HCT116 (cell line): ENCODE measurements around the gene MLLT3. TPM values are rescaled to one million over a fixed set of nuclear protein-coding genes. Genes with fewer than 3 reads are reported as not detected.

Experiments used
- ATAC-seq: fragments of 200-7000 bp; cut with Tn5 transposase; 2 replicates; pipeline ENCODE4 v1.9.1; 2020; ENCODE audit warnings: mild to moderate bottlenecking, moderate library complexity
- BruUV-seq: library from RNA; stranded (reverse); fragments of 400-500 nt; replicated peaks from 2 replicates; lab custom pipeline; 2021; lab: Mats Ljungman, UMichigan
- CTCF ChIA-PET: fragments of 300-600 bp; sonication (Branson Sonifier 250); formaldehyde crosslinking; loops from one replicate; lab custom pipeline; 2021; ENCODE audit warnings: antibody characterized with exemption; lab: Charles Lee
- POLR2A ChIA-PET: fragments of 300-600, 350-600 bp; sonication (Branson Sonifier 250); formaldehyde crosslinking; loops from one replicate; lab custom pipeline; 2021; ENCODE audit warnings: antibody characterized with exemption; lab: Charles Lee
- RAD21 ChIA-PET, 2 experiments: fragments of 300-600 bp; sonication (Branson Sonifier 250); formaldehyde crosslinking; loops; one replicate each; lab custom pipeline; 2023; ENCODE audit warnings: low total read pairs in 2 of 2; ENCODE audit not compliant: uncharacterized antibody in 2 of 2, unreplicated experiment in 2 of 2, low non-redundant PET in 1 of 2; lab: Charles Lee
- DNase-seq: peaks from one replicate; pipeline ENCODE4 v3.0.0-alpha.2; 2010; ENCODE audit warnings: low read depth, low spot score
- H2AFZ ChIP-seq: fragments of 200-600 bp; shearing (Covaris generic), sonication (generic); 2 replicates; pipeline ENCODE4 v1.6.1; 2017; ENCODE audit warnings: low read depth, mixed run types, mixed read lengths, antibody characterized with exemption, low read length; ENCODE audit not compliant: poor library complexity, severe bottlenecking
- H3K27ac ChIP-seq: 2 replicates; pipeline ENCODE4 v1.5.1; 2012; ENCODE audit warnings: low read depth, low read length
- H3K27me3 ChIP-seq: fragments of 200-600 bp; sonication (generic); 2 replicates; pipeline ENCODE4 v1.6.1; 2016; ENCODE audit warnings: mixed run types, low read length, mixed read lengths; ENCODE audit not compliant: insufficient read depth
- H3K36me3 ChIP-seq, 2 experiments: fragments of 200-500 bp in 1 of 2; fragments of 200-600 bp in 1 of 2; sonication (Bioruptor generic) in 1 of 2; sonication (generic) in 1 of 2; 2 replicates each; pipeline versions ENCODE4 v1.5.1 to v1.6.1; 2014 to 2016; ENCODE audit warnings: low read length in 2 of 2, inconsistent platforms in 1 of 2, mixed read lengths in 1 of 2, mixed run types in 1 of 2; ENCODE audit not compliant: insufficient read depth in 2 of 2, control insufficient read depth in 1 of 2
- H3K4me1 ChIP-seq, 2 experiments: fragments of 200-600 bp in 1 of 2; sonication (generic) in 1 of 2; 2 replicates each; pipeline versions ENCODE4 v1.5.1 to v1.6.1; 2012 to 2017; ENCODE audit warnings: low read length in 2 of 2, inconsistent platforms in 1 of 2, mild to moderate bottlenecking in 1 of 2, mixed read lengths in 1 of 2, mixed run types in 1 of 2, moderate library complexity in 1 of 2; ENCODE audit not compliant: insufficient read depth in 2 of 2, control insufficient read depth in 1 of 2
- H3K4me2 ChIP-seq: fragments of 200-600 bp; sonication (generic); 2 replicates; pipeline ENCODE4 v1.6.1; 2017; ENCODE audit warnings: mixed run types, low read length, mixed read lengths
- H3K4me3 ChIP-seq, 2 experiments: fragments of 200-600 bp in 1 of 2; sonication (generic) in 1 of 2; replicated peaks in 1 of 2; 2 replicates each; pipeline ENCODE4 v1.5.1; 2011 to 2016; ENCODE audit warnings: low read length in 2 of 2, control low read depth in 1 of 2, low read depth in 1 of 2, mild to moderate bottlenecking in 1 of 2, mixed read lengths in 1 of 2, mixed run types in 1 of 2
- H3K79me2 ChIP-seq: fragments of 200-600 bp; sonication (generic); 2 replicates; pipeline ENCODE4 v1.6.1; 2017; ENCODE audit warnings: mild to moderate bottlenecking, mixed run types, low read length, moderate library complexity, mixed read lengths; ENCODE audit not compliant: insufficient read depth
- H3K9ac ChIP-seq: fragments of 200-600 bp; sonication (generic); 2 replicates; pipeline ENCODE4 v1.6.1; 2016; ENCODE audit warnings: low read length, mixed read lengths
- H3K9me2 ChIP-seq: fragments of 200-600 bp; sonication (generic), shearing (Covaris generic); 2 replicates; pipeline ENCODE4 v1.6.1; 2017; ENCODE audit warnings: mixed run types, mild to moderate bottlenecking, moderate library complexity; ENCODE audit not compliant: insufficient read depth
- H3K9me3 ChIP-seq, 2 experiments: fragments of 200-500 bp in 1 of 2; fragments of 200-600 bp in 1 of 2; sonication (Bioruptor generic) in 1 of 2; sonication (generic) in 1 of 2; 2 replicates each; pipeline ENCODE4 v1.6.1; 2014 to 2017; ENCODE audit warnings: low read length in 2 of 2, mixed read lengths in 2 of 2, inconsistent platforms in 1 of 2, low read depth in 1 of 2, mild to moderate bottlenecking in 1 of 2, mixed run types in 1 of 2, moderate library complexity in 1 of 2; ENCODE audit not compliant: control insufficient read depth in 1 of 2, insufficient read depth in 1 of 2
- H4K20me1 ChIP-seq: fragments of 200-600 bp; sonication (generic), shearing (Covaris generic); 2 replicates; pipeline ENCODE4 v1.6.1; 2017; ENCODE audit warnings: mixed run types, mild to moderate bottlenecking, moderate library complexity; ENCODE audit not compliant: insufficient read depth
- CBX3 ChIP-seq: IDR thresholded peaks from 2 replicates; pipeline ENCODE4 v1.6.1; 2012; ENCODE audit warnings: low read depth
- CTCF ChIP-seq, 3 experiments: fragments of 200-600 bp in 1 of 3; sonication (generic) in 1 of 3; IDR thresholded peaks in 2 of 3; conservative IDR thresholded peaks in 1 of 3; 2 replicates each; pipeline ENCODE4 v1.5.1; 2012 to 2017; ENCODE audit warnings: low read depth in 2 of 3, low read length in 2 of 3, antibody characterized with exemption in 1 of 3, borderline replicate concordance in 1 of 3, control low read depth in 1 of 3, mild to moderate bottlenecking in 1 of 3, mixed read lengths in 1 of 3, mixed run types in 1 of 3, moderate library complexity in 1 of 3; ENCODE audit not compliant: insufficient read depth in 1 of 3
- EGR1 ChIP-seq: IDR thresholded peaks from 2 replicates; pipeline ENCODE4 v1.6.1; 2012; ENCODE audit warnings: low read depth
- ELF1 ChIP-seq: IDR thresholded peaks from 2 replicates; pipeline ENCODE4 v1.6.1; 2012; ENCODE audit warnings: low read depth, borderline replicate concordance
- EZH2 ChIP-seq: fragments of 200-600 bp; sonication (generic); IDR thresholded peaks from 2 replicates; pipeline ENCODE4 v1.6.1; 2017; ENCODE audit warnings: antibody characterized with exemption, mixed run types
- EZH2phosphoT487 ChIP-seq: fragments of 200-600 bp; IDR thresholded peaks from 2 replicates; pipeline ENCODE4 v1.6.1; 2018; ENCODE audit warnings: antibody characterized with exemption, borderline replicate concordance
- JUND ChIP-seq: IDR thresholded peaks from 2 replicates; pipeline ENCODE4 v1.6.1; 2012
- MAX ChIP-seq: IDR thresholded peaks from 2 replicates; pipeline ENCODE4 v1.6.1; 2012
- POLR2A ChIP-seq: IDR thresholded peaks from 2 replicates; pipeline ENCODE4 v1.7.0; 2011; ENCODE audit warnings: borderline replicate concordance; ENCODE audit not compliant: insufficient read depth, insufficient read length; ENCODE audit errors: extremely low read depth
- RAD21 ChIP-seq: IDR thresholded peaks from 2 replicates; pipeline ENCODE4 v1.6.1; 2012; ENCODE audit warnings: low read depth, mild to moderate bottlenecking
- SP1 ChIP-seq: IDR thresholded peaks from 2 replicates; pipeline ENCODE4 v1.6.1; 2012; ENCODE audit warnings: low read depth
- YY1 ChIP-seq: IDR thresholded peaks from 2 replicates; pipeline ENCODE4 v1.6.1; 2011; ENCODE audit warnings: low read length, low read depth, moderate library complexity, mild to moderate bottlenecking; ENCODE audit not compliant: insufficient replicate concordance; ENCODE audit errors: extremely low read depth
- ZNF274 ChIP-seq: fragments of 200-500 bp; sonication (Bioruptor generic); IDR thresholded peaks from 2 replicates; pipeline ENCODE4 v1.6.1; 2014; ENCODE audit warnings: mild to moderate bottlenecking, low read depth, low read length, inconsistent platforms
- intact Hi-C: fragments of 100-400 bp; cut with micrococcal nuclease; formaldehyde crosslinking; loops from 2 replicates; pipeline ENCODE4 v1.10.0; 2022
- total RNA-seq: library from RNA; stranded (reverse); gene quantifications from one replicate; pipeline ENCODE4 v1.2.1, GENCODE V29; 2021; ENCODE audit not compliant: unreplicated experiment

Gene MLLT3
- total RNA-seq, 1 experiment from 2014 or later, result 4.3 TPM

- Histone ChIP-seq H3K9me3 (no peaks in the 10 kb centered on the region), H3K4me3 (no peak overlapping the region), H2AFZ (no peak overlapping the region), H3K27me3 (no peaks in the 10 kb centered on the region; the same call in 1 of the 2 replicates), H3K4me1 (no peaks in the 10 kb centered on the region), H3K79me2 (no peaks in the 10 kb centered on the region), H3K36me3 (no peaks in the 10 kb centered on the region), H3K9me2 (no peaks in the 10 kb centered on the region), H3K27ac (no peak overlapping the region), H3K9ac (no peak overlapping the region), H3K4me2 (no peak overlapping the region), H4K20me1 (no peaks in the 10 kb centered on the region)
- TF ChIP-seq ELF1 (no peak), EZH2phosphoT487 (no peak), ZNF274 (no peak), JUND (no peak), EZH2 (no peak), SP1 (no peak), POLR2A (no peak)
- ChIA-PET RAD21 (no interaction called here), POLR2A (no interaction called here), CTCF (no interaction called here)
- DNase-seq (no peak), ATAC-seq (no peak)
- no TSS peak for BruUV-seq
- intact Hi-C loops, result no loop called here
Observed at GRCh38 chr9:20319241-20319640, 303.1 kb downstream of the MLLT3 start.

- Histone ChIP-seq H3K36me3 (no peaks in the 10 kb centered on the region), H3K27me3 (no peaks in the 10 kb centered on the region), H4K20me1 (no peaks in the 10 kb centered on the region), H3K4me2 (no peak overlapping the region), H3K9ac (no peak overlapping the region), H3K27ac (no peak overlapping the region), H3K4me3 (no peak overlapping the region), H3K79me2 (no peaks in the 10 kb centered on the region), H2AFZ (no peak overlapping the region), H3K9me2 (no peaks in the 10 kb centered on the region), H3K9me3 (no peaks in the 10 kb centered on the region), H3K4me1 (peaks cover 0 to 3% of the 10 kb centered on the region in 2 experiments; a peak in 2 of 4 replicates)
- ATAC-seq (no peak), DNase-seq (no peak)
- ChIA-PET RAD21 (no interaction called here), CTCF (no interaction called here), POLR2A (no interaction called here)
- TF ChIP-seq MAX (no peak), EZH2phosphoT487 (no peak), CBX3 (no peak), SP1 (no peak), JUND (no peak), RAD21 (no peak), ELF1 (no peak), EGR1 (no peak), POLR2A (no peak), YY1 (no peak), CTCF (IDR thresholded peaks at IDR 0.05 in 2 of 3, conservative IDR thresholded peaks at IDR 0.05 in 1 of 3; ENCODE audit: borderline replicate concordance in 1 of 3, insufficient read depth in 1 of 3, low read depth in 2 of 3, low read length in 2 of 3) (no peak)
- intact Hi-C loops, result no loop called here
- no TSS peak for BruUV-seq
Observed at GRCh38 chr9:20317701-20318100, 304.6 kb downstream of the MLLT3 start.
